BJ (cell line): ENCODE measurements around the gene PARVA. TPM values are rescaled to one million over a fixed set of nuclear protein-coding genes. Genes with fewer than 3 reads are reported as not detected.

Experiments used
- CTCF ChIA-PET: fragments of 350-600 bp; formaldehyde crosslinking; extraction: SDS; loops from one replicate; lab custom pipeline; 2021; ENCODE audit warnings: antibody characterized with exemption, inconsistent platforms; lab: Yijun Ruan, JAX
- POLR2A ChIA-PET: fragments of 300-600 bp; sonication (Branson Sonifier 250); formaldehyde crosslinking; extraction: SDS; loops from one replicate; lab custom pipeline; 2021; ENCODE audit warnings: antibody characterized with exemption; lab: Charles Lee
- DNase-seq: peaks from one replicate; pipeline ENCODE4 v3.0.0-alpha.2; 2011; ENCODE audit warnings: low read depth
- H3K27me3 ChIP-seq: 2 replicates; pipeline ENCODE4 v1.6.0; 2011; ENCODE audit warnings: low read length; ENCODE audit not compliant: control insufficient read depth, insufficient read depth
- H3K36me3 ChIP-seq: 2 replicates; pipeline ENCODE4 v1.5.1; 2011; ENCODE audit warnings: low read length; ENCODE audit not compliant: control insufficient read depth, insufficient read depth
- H3K4me3 ChIP-seq: 2 replicates; pipeline ENCODE4 v1.5.1; 2011; ENCODE audit warnings: low read depth, mild to moderate bottlenecking, control low read depth, low read length
- polyA plus RNA-seq: library from polyadenylated mRNA; depleted of rRNA; stranded (reverse); fragments of >200 nt; gene quantifications from 2 replicates; pipeline ENCODE4 v1.2.3, GENCODE V29; 2011
- TF ChIP-seq, protein P1 (sequence below): IDR thresholded peaks from 2 replicates; pipeline ENCODE4 v1.5.1; 2011; ENCODE audit warnings: low read depth, mild to moderate bottlenecking, control low read depth, inconsistent platforms, low read length, moderate library complexity; ENCODE audit not compliant: insufficient read depth

Gene PARVA
- polyA plus RNA-seq, 1 experiment, result 143 TPM

- TF ChIP-seq, protein P1, sequence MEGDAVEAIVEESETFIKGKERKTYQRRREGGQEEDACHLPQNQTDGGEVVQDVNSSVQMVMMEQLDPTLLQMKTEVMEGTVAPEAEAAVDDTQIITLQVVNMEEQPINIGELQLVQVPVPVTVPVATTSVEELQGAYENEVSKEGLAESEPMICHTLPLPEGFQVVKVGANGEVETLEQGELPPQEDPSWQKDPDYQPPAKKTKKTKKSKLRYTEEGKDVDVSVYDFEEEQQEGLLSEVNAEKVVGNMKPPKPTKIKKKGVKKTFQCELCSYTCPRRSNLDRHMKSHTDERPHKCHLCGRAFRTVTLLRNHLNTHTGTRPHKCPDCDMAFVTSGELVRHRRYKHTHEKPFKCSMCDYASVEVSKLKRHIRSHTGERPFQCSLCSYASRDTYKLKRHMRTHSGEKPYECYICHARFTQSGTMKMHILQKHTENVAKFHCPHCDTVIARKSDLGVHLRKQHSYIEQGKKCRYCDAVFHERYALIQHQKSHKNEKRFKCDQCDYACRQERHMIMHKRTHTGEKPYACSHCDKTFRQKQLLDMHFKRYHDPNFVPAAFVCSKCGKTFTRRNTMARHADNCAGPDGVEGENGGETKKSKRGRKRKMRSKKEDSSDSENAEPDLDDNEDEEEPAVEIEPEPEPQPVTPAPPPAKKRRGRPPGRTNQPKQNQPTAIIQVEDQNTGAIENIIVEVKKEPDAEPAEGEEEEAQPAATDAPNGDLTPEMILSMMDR, result no peak
- POLR2A ChIA-PET, result no interaction called here
- no peak for DNase-seq
- CTCF ChIA-PET, result interaction anchor here (0.8 to 1.3 kb wide), 3 partner anchors 13 to 328 kb away, joined by 3 to 5 read pairs (median 3); no protein-coding TSS in a partner anchor
- Histone ChIP-seq H3K27me3 (no peaks in the 10 kb centered on the region), H3K36me3 (no peaks in the 10 kb centered on the region), H3K4me3 (no peak overlapping the region)
Measured at GRCh38 chr11:12560362-12560761, 183.0 kb downstream of the PARVA start.

GRCh38 chr11:12560861-12561260 lies 183.5 kb downstream of the PARVA start:
- DNase-seq, result no peak
- POLR2A ChIA-PET, result no interaction called here

DNA sequence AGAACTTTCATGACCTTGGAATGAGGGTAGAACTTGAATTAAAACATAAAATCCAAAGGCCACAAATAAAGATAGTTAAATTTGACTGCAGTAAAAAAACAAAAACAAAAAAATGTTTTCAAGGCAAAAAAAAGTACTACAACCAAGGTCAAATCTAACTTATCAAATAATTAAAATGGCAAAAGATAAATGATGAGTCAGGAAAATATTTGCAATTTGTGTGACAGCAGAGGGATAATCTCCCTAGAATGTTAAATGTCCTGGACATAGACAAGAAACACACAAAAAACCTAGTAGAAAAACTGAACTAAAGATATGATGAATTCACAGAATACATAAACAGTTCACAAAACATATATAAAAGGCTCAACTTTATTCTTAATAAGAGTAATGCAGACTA lies 186.6 kb downstream of the PARVA start:
- ChIA-PET POLR2A (no interaction called here), CTCF (no interaction called here)
- Histone ChIP-seq H3K27me3 (no peaks in the 10 kb centered on the region), H3K36me3 (no peaks in the 10 kb centered on the region), H3K4me3 (no peak overlapping the region)
- DNase-seq, result no peak
- TF ChIP-seq, protein P1, result no peak

More at GRCh38 chr11:12560861-12561260, 183.5 kb downstream of the PARVA start:
- Histone ChIP-seq H3K4me3 (no peak overlapping the region), H3K27me3 (no peaks in the 10 kb centered on the region), H3K36me3 (no peaks in the 10 kb centered on the region)
- TF ChIP-seq, protein P1, result no peak
- CTCF ChIA-PET, result interaction anchor here (0.8 to 1.3 kb wide), 4 partner anchors 13 to 328 kb away, joined by 3 to 5 read pairs (median 3); no protein-coding TSS in a partner anchor

- ChIA-PET POLR2A (no interaction called here), CTCF (no interaction called here)
- TF ChIP-seq, protein P1, result no peak
- Histone ChIP-seq H3K4me3 (no peak overlapping the region), H3K27me3 (no peaks in the 10 kb centered on the region), H3K36me3 (no peaks in the 10 kb centered on the region)
- DNase-seq, result no peak
Measured at GRCh38 chr11:12565406-12565805, 188.0 kb downstream of the PARVA start.

GRCh38 chr11:12567746-12568460 lies 190.5 kb downstream of the PARVA start:
- ChIA-PET CTCF (interaction anchor here (0.6 kb wide), 1 partner anchor 20 kb away, joined by 4 read pairs; no protein-coding TSS in a partner anchor), POLR2A (no interaction called here)
- Histone ChIP-seq H3K27me3 (no peaks in the 10 kb centered on the region), H3K4me3 (no peak overlapping the region), H3K36me3 (no peaks in the 10 kb centered on the region)
- TF ChIP-seq, protein P1, result no peak
- DNase-seq, result no peak
